HepG2 (cell line): ENCODE results near the gene COPS3. TPM values are rescaled to one million over a fixed set of nuclear protein-coding genes. Genes with fewer than 3 reads are reported as not detected.

Source experiments
- ATAC-seq: fragments of 200-7000 bp; cut with Tn5 transposase; 3 replicates; pipeline ENCODE4 v1.9.1; 2020; ENCODE audit warnings: mild to moderate bottlenecking, moderate library complexity
- BruUV-seq: library from RNA; stranded (reverse); fragments of 400-500 nt; replicated peaks from 2 replicates; lab custom pipeline; 2021; lab: Mats Ljungman, UMichigan
- CTCF ChIA-PET: fragments of 300-600 bp; formaldehyde crosslinking; extraction: SDS; loops from one replicate; lab custom pipeline; 2021; ENCODE audit warnings: low total read pairs, inconsistent platforms, low intra/inter-chr PET ratio; lab: Yijun Ruan, JAX
- POLR2A ChIA-PET: fragments of 350-600 bp; sonication (Branson Sonifier 250); formaldehyde crosslinking; loops from one replicate; lab custom pipeline; 2020; ENCODE audit warnings: antibody characterized with exemption, inconsistent platforms; lab: Yijun Ruan, JAX
- DNase-seq: peaks from one replicate; pipeline ENCODE4 v3.0.0-alpha.2; 2015; ENCODE audit warnings: low spot score
- FAIRE-seq: peaks from 3 replicates; lab custom pipeline; 2011; peaks lifted over from hg19 to GRCh38; lab: Jason Lieb, UNC
- H2AFZ ChIP-seq: one replicate; pipeline ENCODE4 v1.6.1; 2011; ENCODE audit warnings: low read length, inconsistent platforms
- H3K27ac ChIP-seq: fragments of 300-600 bp; 3 replicates; pipeline ENCODE4 v1.8.0; 2011; ENCODE audit warnings: mixed run types, mild to moderate bottlenecking, mixed read lengths, low read length, inconsistent platforms; ENCODE audit not compliant: insufficient read depth; ENCODE audit errors: extremely low read length
- H3K27me3 ChIP-seq, 2 experiments: fragments of 200-600 bp in 1 of 2; 2 replicates in 1 of 2; 3 replicates in 1 of 2; pipeline versions ENCODE4 v1.6.0 to v1.8.0; 2011; ENCODE audit warnings: low read length in 2 of 2, mild to moderate bottlenecking in 2 of 2, moderate library complexity in 2 of 2, inconsistent platforms in 1 of 2; ENCODE audit not compliant: insufficient read depth in 2 of 2, control insufficient read depth in 1 of 2
- H3K36me3 ChIP-seq, 2 experiments: fragments of 200-600 bp in 1 of 2; replicated peaks in 1 of 2; 2 replicates in 1 of 2; 3 replicates in 1 of 2; pipeline versions ENCODE4 v1.5.1 to v1.8.0; 2011; ENCODE audit warnings: low read length in 2 of 2, inconsistent platforms in 1 of 2; ENCODE audit not compliant: insufficient read depth in 2 of 2, control insufficient read depth in 1 of 2
- H3K4me1 ChIP-seq: 2 replicates; pipeline ENCODE4 v1.5.1; 2012; ENCODE audit warnings: low read length, inconsistent platforms; ENCODE audit not compliant: insufficient read depth
- H3K4me2 ChIP-seq: 2 replicates; pipeline ENCODE4 v1.6.0; 2011; ENCODE audit warnings: low read depth, low read length, inconsistent platforms
- H3K4me3 ChIP-seq, 3 experiments: fragments of 200-600 bp in 1 of 3; sonication (generic), shearing (Covaris generic) in 1 of 3; replicated peaks in 1 of 3; 2 replicates each; pipeline ENCODE4 v1.5.1; 2011 to 2016; ENCODE audit warnings: low read length in 3 of 3, inconsistent platforms in 2 of 3, low read depth in 2 of 3, mild to moderate bottlenecking in 2 of 3, control low read depth in 1 of 3, mixed read lengths in 1 of 3; ENCODE audit not compliant: insufficient read depth in 1 of 3
- H3K79me2 ChIP-seq: one replicate; pipeline ENCODE4 v1.6.1; 2011; ENCODE audit warnings: low read length, inconsistent platforms; ENCODE audit not compliant: insufficient read depth
- H3K9ac ChIP-seq: 2 replicates; pipeline ENCODE4 v1.6.0; 2011; ENCODE audit warnings: mild to moderate bottlenecking, low read depth, low read length, inconsistent platforms; ENCODE audit not compliant: insufficient read depth
- H3K9me3 ChIP-seq: 2 replicates; pipeline ENCODE4 v1.5.1; 2012; ENCODE audit warnings: mild to moderate bottlenecking, low read length
- H4K20me1 ChIP-seq: 2 replicates; pipeline ENCODE4 v1.6.0; 2011; ENCODE audit warnings: inconsistent platforms, mild to moderate bottlenecking, low read length, moderate library complexity; ENCODE audit not compliant: insufficient read depth
- HNRNPH1 ChIP-seq: fragments of 200-400 bp; formaldehyde crosslinking; optimal IDR thresholded peaks from 2 replicates; pipeline ENCODE3; 2017; ENCODE audit warnings: mild to moderate bottlenecking, low read depth, low read length
- HNRNPUL1 ChIP-seq: fragments of 200-400 bp; formaldehyde crosslinking; IDR thresholded peaks from 2 replicates; pipeline ENCODE4 v1.6.1; 2017; ENCODE audit warnings: low read depth, mild to moderate bottlenecking, low read length, moderate library complexity
- NFATC3 ChIP-seq: sonication (generic); formaldehyde crosslinking; IDR thresholded peaks from 2 replicates; pipeline ENCODE4 v1.5.1; 2020; ENCODE audit warnings: mild to moderate bottlenecking, missing genetic modification reagents
- RARG ChIP-seq: sonication (generic); formaldehyde crosslinking; IDR thresholded peaks from 2 replicates; pipeline ENCODE4 v1.4.0; 2020; ENCODE audit warnings: low read depth, mild to moderate bottlenecking, missing genetic modification reagents
- SP5 ChIP-seq: IDR thresholded peaks from 2 replicates; pipeline ENCODE4 v1.6.1; 2016; ENCODE audit warnings: low read depth, borderline replicate concordance
- TAF15 ChIP-seq: fragments of 200-400 bp; formaldehyde crosslinking; IDR thresholded peaks from one replicate; pipeline ENCODE4 v1.6.1; 2018; ENCODE audit warnings: mild to moderate bottlenecking, low read depth, low read length; ENCODE audit not compliant: poor library complexity, severe bottlenecking
- ZBTB10 ChIP-seq: sonication (generic); formaldehyde crosslinking; IDR thresholded peaks from 2 replicates; pipeline ENCODE4 v1.4.0; 2020; ENCODE audit warnings: missing genetic modification reagents, borderline replicate concordance
- ZBTB44 ChIP-seq: sonication (generic); formaldehyde crosslinking; IDR thresholded peaks from 2 replicates; pipeline ENCODE4 v1.4.0; 2020; ENCODE audit warnings: missing genetic modification reagents
- ZFP1 ChIP-seq: IDR thresholded peaks from 2 replicates; pipeline ENCODE4 v1.6.1; 2016
- ZNF331 ChIP-seq: sonication (generic); formaldehyde crosslinking; IDR thresholded peaks from 2 replicates; pipeline ENCODE4 v1.4.0; 2020; ENCODE audit warnings: missing genetic modification reagents
- ZNF362 ChIP-seq: sonication (generic); formaldehyde crosslinking; IDR thresholded peaks from 2 replicates; pipeline ENCODE4 v1.4.0; 2020; ENCODE audit warnings: missing genetic modification reagents, mild to moderate bottlenecking, borderline replicate concordance
- ZNF687 ChIP-seq: sonication (generic); formaldehyde crosslinking; IDR thresholded peaks from 2 replicates; pipeline ENCODE4 v1.5.1; 2020; ENCODE audit warnings: mild to moderate bottlenecking, missing genetic modification reagents, moderate library complexity
- WGBS: methylation state at CpG from one replicate; pipeline ENCODE4 v1.1.6; 2017; ENCODE audit warnings: low lambda C conversion rate; 5-methylcytosine and 5-hydroxymethylcytosine counted together
- in situ Hi-C: cut with HindIII; loops from 2 replicates; pipeline ENCODE4 v1.10.0; 2017; ENCODE audit warnings: low pct_unique_long_range_greater_than_20kb; ENCODE audit not compliant: extremely low pct_ligation_motif_present
- intact Hi-C: fragments of 100-400 bp; cut with micrococcal nuclease; formaldehyde crosslinking; loops from one replicate; pipeline ENCODE4 v1.10.0; 2022; ENCODE audit not compliant: unreplicated experiment
- polyA plus RNA-seq, 8 experiments: library from polyadenylated mRNA; depleted of rRNA in 3 of 8; stranded (reverse) in 7 of 8; unstranded in 1 of 8; fragments of >200 nt; fragmentation: Illumina TruSeq in 4 of 8; extraction: Trizol in 4 of 8; gene quantifications; 2 replicates each; pipeline versions ENCODE4 v1.2.1 to v1.2.3, GENCODE V29; 2011 to 2016; ENCODE audit warnings: low read depth in 4 of 8, missing spikeins in 1 of 8, mixed read lengths in 1 of 8; ENCODE audit not compliant: insufficient read depth in 1 of 8
- total RNA-seq, 5 experiments: library from RNA; depleted of rRNA; stranded (reverse); fragments of >200 nt; fragmentation: Illumina TruSeq; extraction: Trizol; gene quantifications; 2 replicates each; pipeline ENCODE4 v1.2.3, GENCODE V29; 2016; ENCODE audit warnings: low read depth in 1 of 5

Gene COPS3
- total and polyA plus RNA-seq, 2 of the 13 experiments (the other 11 are each of a cell fraction or from before 2014, with no cell fraction given): 46.3 to 103 TPM

- POLR2A ChIA-PET: interaction anchor here (1.1 to 1.2 kb wide), 2 partner anchors 9 to 18 kb away, joined by 3 to 4 read pairs; no protein-coding TSS in a partner anchor
- FAIRE-seq: no peak
- peaks cover 59 to 92% of the 10 kb centered on the region in 2 experiments for H3K36me3 ChIP-seq
- TF ChIP-seq ZNF331 (CRISPR knock-in tag) (no peak), NFATC3 (no peak), HNRNPH1 (no peak), ZNF687 (no peak), SP5 (CRISPR knock-in tag) (no peak), TAF15 (no peak), RARG (CRISPR knock-in tag) (no peak), ZNF362 (CRISPR knock-in tag) (no peak), ZBTB10 (CRISPR knock-in tag) (no peak), ZBTB44 (no peak), ZFP1 (no peak), HNRNPUL1 (no peak)
These were observed 55.1 kb downstream of the COPS3 start for GRCh38 chr17:17225901-17226300.

More at GRCh38 chr17:17225901-17226300, 55.1 kb downstream of the COPS3 start:
- Histone ChIP-seq H3K27ac (no peak overlapping the region), H3K9me3 (no peaks in the 10 kb centered on the region), H3K27me3 (no peaks in the 10 kb centered on the region), H3K79me2 (no peaks in the 10 kb centered on the region), H3K9ac (no peak overlapping the region), H2AFZ (no peak overlapping the region), H3K4me1 (no peaks in the 10 kb centered on the region), H3K4me3 (no peak overlapping the region), H4K20me1 (no peaks in the 10 kb centered on the region), H3K4me2 (no peak overlapping the region)
- CTCF ChIA-PET: no interaction called here
- in situ Hi-C loops: no loop called here
- 96% methylated on average over 10 of the region's 10 CpGs for WGBS
- intact Hi-C loops: no loop called here
- no TSS peak for BruUV-seq
- DNase-seq (no peak), ATAC-seq (no peak)
